Measurements from ENCODE around the gene DUSP16.

DUSP16 gene

DNA sequence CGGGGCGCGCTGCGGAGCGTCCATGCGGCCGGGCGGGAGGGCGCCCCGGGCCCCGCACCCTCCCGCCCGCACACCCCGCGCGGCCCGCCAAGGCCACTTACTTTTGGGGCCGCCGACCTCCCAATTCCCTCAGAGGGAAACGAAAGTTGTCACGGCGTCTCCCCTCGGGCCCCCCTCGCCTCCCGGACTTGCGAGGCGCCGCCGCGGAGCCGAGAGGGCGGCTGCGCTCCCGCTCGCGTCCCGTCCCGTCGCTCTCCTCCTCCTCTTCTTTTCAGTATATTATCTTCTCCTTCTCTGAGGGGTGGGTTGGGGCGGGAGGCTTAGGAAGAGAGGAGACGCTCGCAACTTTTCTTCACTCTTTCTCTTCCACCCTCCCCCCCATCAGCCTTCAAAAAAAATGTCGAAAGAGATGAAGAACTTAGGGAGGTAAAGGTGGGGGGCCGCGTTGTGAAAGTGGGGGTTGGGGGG, 613 bp downstream of the DUSP16 start:
- Histone ChIP-seq H3K9ac (ENCODE audit: low read length) (peak overlapping the region; percentile 93), H3K4me1 (ENCODE audit: low read length) (peaks cover 11% of the 10 kb centered on the region), H3K36me3 (replicated peaks; ENCODE audit: insufficient read depth, low read length) (no peaks in the 10 kb centered on the region), H3K4me2 (ENCODE audit: low read depth, low read length) (no peak overlapping the region), H3K79me2 (ENCODE audit: low read length) (peaks cover 43% of the 10 kb centered on the region), H3K27me3 (replicated peaks; ENCODE audit: insufficient read depth, low read length) (no peaks in the 10 kb centered on the region), H3K27ac (ENCODE audit: low read length) (peak overlapping the region; percentile 85), H3K4me3 (ENCODE audit: low read length) (peak overlapping the region; percentile 98), H3K9me3 (replicated peaks; ENCODE audit: insufficient read depth, low read length) (no peaks in the 10 kb centered on the region), H3F3A (ENCODE audit: insufficient read depth, low read length) (peaks cover 18% of the 10 kb centered on the region), H2AFZ (ENCODE audit: low read length) (no peak overlapping the region), H4K20me1 (ENCODE audit: insufficient read depth, low read length) (no peaks in the 10 kb centered on the region), H3K9me2 (replicated peaks; ENCODE audit: insufficient read depth, low read length) (no peaks in the 10 kb centered on the region)
- TF ChIP-seq EZH2phosphoT487 (IDR thresholded peaks at IDR 0.05; ENCODE audit: low read length): no peak
- TF ChIP-seq EZH2 (optimal IDR thresholded peaks at IDR 0.05; ENCODE audit: low read depth, low read length): no peak
- TF ChIP-seq CTCF (IDR thresholded peaks at IDR 0.05; ENCODE audit: low read length): no peak
- DNase-seq: peak; percentile 30

GRCh38 chr12:12561371-12562015, 1.2 kb downstream of the DUSP16 start:
- H2AFZ ChIP-seq (ENCODE audit: low read length): peak overlapping the region; percentile 42
- H3K9me3 ChIP-seq (replicated peaks; ENCODE audit: insufficient read depth, low read length): no peaks in the 10 kb centered on the region
- peak overlapping the region; percentile 93 for H3K9ac ChIP-seq (ENCODE audit: low read length)
- peaks cover 18% of the 10 kb centered on the region for H3F3A ChIP-seq (ENCODE audit: insufficient read depth, low read length)
- peak overlapping the region; percentile 98 for H3K4me3 ChIP-seq (ENCODE audit: low read length)
- H3K27ac ChIP-seq (ENCODE audit: low read length): peak overlapping the region; percentile 85
- H3K79me2 ChIP-seq (ENCODE audit: low read length): peaks cover 43% of the 10 kb centered on the region
- H4K20me1 ChIP-seq (ENCODE audit: insufficient read depth, low read length): no peaks in the 10 kb centered on the region
- H3K4me2 ChIP-seq (ENCODE audit: low read depth, low read length): peak overlapping the region; percentile 88
- peaks cover 11% of the 10 kb centered on the region for H3K4me1 ChIP-seq (ENCODE audit: low read length)
- no peaks in the 10 kb centered on the region for H3K9me2 ChIP-seq (replicated peaks; ENCODE audit: insufficient read depth, low read length)
- no peaks in the 10 kb centered on the region for H3K36me3 ChIP-seq (replicated peaks; ENCODE audit: insufficient read depth, low read length)
- TF ChIP-seq EZH2phosphoT487 (IDR thresholded peaks at IDR 0.05; ENCODE audit: low read length) (no peak), EZH2 (optimal IDR thresholded peaks at IDR 0.05; ENCODE audit: low read depth, low read length) (no peak), CTCF (IDR thresholded peaks at IDR 0.05; ENCODE audit: low read length) (no peak)
- no peaks in the 10 kb centered on the region for H3K27me3 ChIP-seq (replicated peaks; ENCODE audit: insufficient read depth, low read length)
- peak; percentile 56 for DNase-seq

DNA sequence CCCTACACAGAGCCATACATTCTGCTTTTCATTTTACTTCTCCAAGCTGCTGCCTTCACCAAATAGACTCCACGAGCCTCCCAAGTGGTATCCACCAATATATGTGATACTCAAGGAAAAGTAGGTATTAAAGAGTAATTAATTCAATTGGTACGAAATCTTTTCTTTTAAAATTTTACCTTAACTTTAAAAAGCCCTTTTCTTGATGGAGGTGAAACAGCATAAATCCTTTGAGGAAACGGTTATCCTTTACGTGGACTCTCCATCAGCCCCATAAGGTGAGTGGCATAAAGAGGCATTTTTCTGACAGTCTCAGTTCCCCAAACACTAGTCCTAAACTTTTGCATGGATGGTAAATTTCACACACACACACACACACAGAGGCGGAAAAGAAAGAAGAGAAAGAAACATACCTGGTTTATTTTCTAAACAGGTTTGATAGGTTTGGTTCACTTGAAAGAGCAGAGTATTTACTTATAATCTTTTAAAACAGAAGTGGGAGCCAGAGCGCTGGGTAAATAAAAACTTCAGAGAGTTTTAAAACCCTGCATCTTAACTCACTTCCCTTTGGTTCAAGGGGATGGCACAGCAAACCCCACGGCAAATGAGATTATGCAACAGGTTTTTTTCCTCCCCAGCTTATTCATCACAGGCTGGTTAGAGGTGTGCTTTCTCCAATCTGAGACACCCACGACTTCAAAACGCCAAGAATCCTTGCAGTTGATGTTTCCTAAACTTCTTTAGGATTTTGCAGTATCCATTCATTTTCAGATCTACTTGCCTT, 1.9 kb downstream of the DUSP16 start:
- Histone ChIP-seq H3K4me2 (ENCODE audit: low read depth, low read length) (peak overlapping the region; percentile 88), H3K36me3 (replicated peaks; ENCODE audit: insufficient read depth, low read length) (no peaks in the 10 kb centered on the region), H3K4me3 (ENCODE audit: low read length) (peak overlapping the region; percentile 98), H3K9me2 (replicated peaks; ENCODE audit: insufficient read depth, low read length) (no peaks in the 10 kb centered on the region), H3K79me2 (ENCODE audit: low read length) (peaks cover 46% of the 10 kb centered on the region), H3K27me3 (replicated peaks; ENCODE audit: insufficient read depth, low read length) (no peaks in the 10 kb centered on the region), H3F3A (ENCODE audit: insufficient read depth, low read length) (peaks cover 18% of the 10 kb centered on the region), H3K9me3 (replicated peaks; ENCODE audit: insufficient read depth, low read length) (no peaks in the 10 kb centered on the region), H3K4me1 (ENCODE audit: low read length) (peaks cover 11% of the 10 kb centered on the region), H2AFZ (ENCODE audit: low read length) (peak overlapping the region; percentile 42), H4K20me1 (ENCODE audit: insufficient read depth, low read length) (no peaks in the 10 kb centered on the region), H3K27ac (ENCODE audit: low read length) (peak overlapping the region; percentile 85), H3K9ac (ENCODE audit: low read length) (peak overlapping the region; percentile 93)
- DNase-seq: peak; percentile 53
- TF ChIP-seq EZH2phosphoT487 (IDR thresholded peaks at IDR 0.05; ENCODE audit: low read length): no peak
- TF ChIP-seq CTCF (IDR thresholded peaks at IDR 0.05; ENCODE audit: low read length): no peak
- no peak for TF ChIP-seq EZH2 (optimal IDR thresholded peaks at IDR 0.05; ENCODE audit: low read depth, low read length)

All from MM.1S (cell line).